ENCODE measurements around the gene SLMAP.

DNA sequence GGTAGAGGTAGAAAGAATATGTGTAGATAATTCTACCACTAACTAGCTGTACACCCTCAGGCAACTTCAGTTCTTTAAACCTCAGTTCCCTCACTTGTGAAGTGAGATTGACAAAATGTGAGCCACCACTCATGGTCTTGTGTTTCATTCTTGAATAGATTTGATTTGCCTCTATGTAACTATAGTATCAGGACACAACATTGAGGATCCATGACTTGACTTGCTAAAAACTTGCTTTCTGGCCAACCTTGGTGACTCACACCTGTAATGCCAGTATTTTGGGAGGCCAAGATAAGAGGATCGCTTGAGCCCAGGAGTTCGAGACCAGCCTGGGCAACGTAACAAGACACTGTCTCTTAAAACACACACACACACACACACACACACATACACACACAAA lies 136.3 kb downstream of the SLMAP start:
- no peak for TF ChIP-seq EZH2 (IDR thresholded peaks at IDR 0.05)
- TF ChIP-seq FOXP2 (optimal IDR thresholded peaks at IDR 0.05; ENCODE audit: control extremely low read depth, extremely low read length, insufficient read depth), result no peak
